K562 (cell line): Measurements from ENCODE around the gene ST7. TPM values are rescaled to one million over a fixed set of nuclear protein-coding genes. Genes with fewer than 3 reads are reported as not detected.

ENCODE experiments used
- GATA2 ChIP-seq: sonication (generic); formaldehyde crosslinking; IDR thresholded peaks from 2 replicates; pipeline ENCODE4 v1.4.0; 2020; ENCODE audit warnings: mild to moderate bottlenecking, missing genetic modification reagents
- HDAC2 ChIP-seq: fragments of 450-650 bp; IDR thresholded peaks from 2 replicates; pipeline ENCODE4 v1.6.1; 2016; ENCODE audit warnings: mild to moderate bottlenecking
- NR2F6 ChIP-seq: fragments of 450-650 bp; formaldehyde crosslinking; IDR thresholded peaks from 2 replicates; pipeline ENCODE4 v1.4.0; 2020; ENCODE audit warnings: mild to moderate bottlenecking
- SRSF7 ChIP-seq: fragments of 200-400 bp; formaldehyde crosslinking; optimal IDR thresholded peaks from 2 replicates; pipeline ENCODE3; 2017; ENCODE audit warnings: mild to moderate bottlenecking, low read depth, low read length
- TOE1 ChIP-seq, 2 experiments: fragments of 450-650 bp in 1 of 2; sonication (generic) in 1 of 2; formaldehyde crosslinking in 1 of 2; IDR thresholded peaks; 2 replicates each; pipeline versions ENCODE4 v1.7.1 to v1.8.0; 2016 to 2022; ENCODE audit warnings: borderline replicate concordance in 2 of 2, mild to moderate bottlenecking in 2 of 2, antibody characterized with exemption in 1 of 2, inconsistent platforms in 1 of 2, low read depth in 1 of 2, missing genetic modification reagents in 1 of 2, moderate library complexity in 1 of 2
- polyA plus RNA-seq, 8 experiments: library from polyadenylated mRNA; depleted of rRNA in 4 of 8; stranded (reverse) in 5 of 8; unstranded in 3 of 8; fragments of >200 nt; fragmentation: Nextera tagmentation in 2 of 8; fragmentation: Illumina TruSeq in 1 of 8; extraction: Ambion mirVana in 2 of 8; extraction: Trizol in 1 of 8; gene quantifications; 2 replicates each; pipeline versions ENCODE4 v1.2.1 to v1.2.3, GENCODE V29; 2011 to 2014; ENCODE audit warnings: inconsistent platforms in 1 of 8, missing spikeins in 1 of 8
- total RNA-seq, 7 experiments: library from RNA; depleted of rRNA in 6 of 7; stranded (reverse); fragments of >200 nt in 6 of 7; fragmentation: Illumina TruSeq in 2 of 7; extraction: Trizol in 2 of 7; gene quantifications; 2 replicates each; pipeline versions ENCODE4 v1.2.1 to v1.2.3, GENCODE V29; 2011 to 2021; ENCODE audit warnings: low replicate concordance in 1 of 7
- TF ChIP-seq, protein P1 (sequence below): fragments of 450-650 bp; IDR thresholded peaks from 2 replicates; pipeline ENCODE4 v1.6.1; 2016; ENCODE audit warnings: mild to moderate bottlenecking, moderate library complexity
- TF ChIP-seq, protein P2 (sequence below): sonication (generic); formaldehyde crosslinking; IDR thresholded peaks from 2 replicates; pipeline ENCODE4 v1.8.0; 2023; ENCODE audit warnings: mild to moderate bottlenecking, missing genetic modification reagents
- TF ChIP-seq, protein P3 (sequence below): IDR thresholded peaks from 2 replicates; pipeline ENCODE4 v1.6.1; 2014; ENCODE audit warnings: antibody characterized with exemption
- TF ChIP-seq, protein P4 (sequence below): fragments of 250-450 bp; sonication (Bioruptor Pico); IDR thresholded peaks from 2 replicates; pipeline ENCODE4 v1.5.0; 2021; ENCODE audit warnings: mild to moderate bottlenecking, moderate library complexity

The ST7 gene
- total and polyA plus RNA-seq, 9 of the 15 experiments (the other 6 are each of a cell fraction or from before 2014, with no cell fraction given), result 23.9 to 56.3 (median 36.9) TPM

DNA sequence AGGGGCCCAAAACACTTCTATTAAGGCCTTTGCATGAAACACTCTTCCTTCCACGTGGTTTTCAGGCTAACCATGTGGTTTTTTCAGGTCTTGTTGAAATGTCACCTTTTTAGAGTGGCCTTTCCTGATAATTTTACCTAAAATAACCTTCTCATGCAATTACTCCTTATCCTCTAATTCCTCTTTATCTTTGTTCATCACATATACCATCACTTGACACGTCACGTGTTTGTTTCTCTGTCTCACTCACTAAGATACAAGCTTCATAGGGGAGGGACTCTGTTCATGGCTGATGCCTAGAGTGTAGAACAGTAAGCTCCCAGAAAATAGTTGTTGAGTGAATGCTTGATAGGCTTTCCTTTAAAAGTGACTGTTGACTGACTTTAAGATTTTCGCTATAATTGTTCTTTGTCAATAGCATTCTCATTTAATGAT lies 63.7 kb downstream of the ST7 start (continued):
- TF ChIP-seq, protein P1, sequence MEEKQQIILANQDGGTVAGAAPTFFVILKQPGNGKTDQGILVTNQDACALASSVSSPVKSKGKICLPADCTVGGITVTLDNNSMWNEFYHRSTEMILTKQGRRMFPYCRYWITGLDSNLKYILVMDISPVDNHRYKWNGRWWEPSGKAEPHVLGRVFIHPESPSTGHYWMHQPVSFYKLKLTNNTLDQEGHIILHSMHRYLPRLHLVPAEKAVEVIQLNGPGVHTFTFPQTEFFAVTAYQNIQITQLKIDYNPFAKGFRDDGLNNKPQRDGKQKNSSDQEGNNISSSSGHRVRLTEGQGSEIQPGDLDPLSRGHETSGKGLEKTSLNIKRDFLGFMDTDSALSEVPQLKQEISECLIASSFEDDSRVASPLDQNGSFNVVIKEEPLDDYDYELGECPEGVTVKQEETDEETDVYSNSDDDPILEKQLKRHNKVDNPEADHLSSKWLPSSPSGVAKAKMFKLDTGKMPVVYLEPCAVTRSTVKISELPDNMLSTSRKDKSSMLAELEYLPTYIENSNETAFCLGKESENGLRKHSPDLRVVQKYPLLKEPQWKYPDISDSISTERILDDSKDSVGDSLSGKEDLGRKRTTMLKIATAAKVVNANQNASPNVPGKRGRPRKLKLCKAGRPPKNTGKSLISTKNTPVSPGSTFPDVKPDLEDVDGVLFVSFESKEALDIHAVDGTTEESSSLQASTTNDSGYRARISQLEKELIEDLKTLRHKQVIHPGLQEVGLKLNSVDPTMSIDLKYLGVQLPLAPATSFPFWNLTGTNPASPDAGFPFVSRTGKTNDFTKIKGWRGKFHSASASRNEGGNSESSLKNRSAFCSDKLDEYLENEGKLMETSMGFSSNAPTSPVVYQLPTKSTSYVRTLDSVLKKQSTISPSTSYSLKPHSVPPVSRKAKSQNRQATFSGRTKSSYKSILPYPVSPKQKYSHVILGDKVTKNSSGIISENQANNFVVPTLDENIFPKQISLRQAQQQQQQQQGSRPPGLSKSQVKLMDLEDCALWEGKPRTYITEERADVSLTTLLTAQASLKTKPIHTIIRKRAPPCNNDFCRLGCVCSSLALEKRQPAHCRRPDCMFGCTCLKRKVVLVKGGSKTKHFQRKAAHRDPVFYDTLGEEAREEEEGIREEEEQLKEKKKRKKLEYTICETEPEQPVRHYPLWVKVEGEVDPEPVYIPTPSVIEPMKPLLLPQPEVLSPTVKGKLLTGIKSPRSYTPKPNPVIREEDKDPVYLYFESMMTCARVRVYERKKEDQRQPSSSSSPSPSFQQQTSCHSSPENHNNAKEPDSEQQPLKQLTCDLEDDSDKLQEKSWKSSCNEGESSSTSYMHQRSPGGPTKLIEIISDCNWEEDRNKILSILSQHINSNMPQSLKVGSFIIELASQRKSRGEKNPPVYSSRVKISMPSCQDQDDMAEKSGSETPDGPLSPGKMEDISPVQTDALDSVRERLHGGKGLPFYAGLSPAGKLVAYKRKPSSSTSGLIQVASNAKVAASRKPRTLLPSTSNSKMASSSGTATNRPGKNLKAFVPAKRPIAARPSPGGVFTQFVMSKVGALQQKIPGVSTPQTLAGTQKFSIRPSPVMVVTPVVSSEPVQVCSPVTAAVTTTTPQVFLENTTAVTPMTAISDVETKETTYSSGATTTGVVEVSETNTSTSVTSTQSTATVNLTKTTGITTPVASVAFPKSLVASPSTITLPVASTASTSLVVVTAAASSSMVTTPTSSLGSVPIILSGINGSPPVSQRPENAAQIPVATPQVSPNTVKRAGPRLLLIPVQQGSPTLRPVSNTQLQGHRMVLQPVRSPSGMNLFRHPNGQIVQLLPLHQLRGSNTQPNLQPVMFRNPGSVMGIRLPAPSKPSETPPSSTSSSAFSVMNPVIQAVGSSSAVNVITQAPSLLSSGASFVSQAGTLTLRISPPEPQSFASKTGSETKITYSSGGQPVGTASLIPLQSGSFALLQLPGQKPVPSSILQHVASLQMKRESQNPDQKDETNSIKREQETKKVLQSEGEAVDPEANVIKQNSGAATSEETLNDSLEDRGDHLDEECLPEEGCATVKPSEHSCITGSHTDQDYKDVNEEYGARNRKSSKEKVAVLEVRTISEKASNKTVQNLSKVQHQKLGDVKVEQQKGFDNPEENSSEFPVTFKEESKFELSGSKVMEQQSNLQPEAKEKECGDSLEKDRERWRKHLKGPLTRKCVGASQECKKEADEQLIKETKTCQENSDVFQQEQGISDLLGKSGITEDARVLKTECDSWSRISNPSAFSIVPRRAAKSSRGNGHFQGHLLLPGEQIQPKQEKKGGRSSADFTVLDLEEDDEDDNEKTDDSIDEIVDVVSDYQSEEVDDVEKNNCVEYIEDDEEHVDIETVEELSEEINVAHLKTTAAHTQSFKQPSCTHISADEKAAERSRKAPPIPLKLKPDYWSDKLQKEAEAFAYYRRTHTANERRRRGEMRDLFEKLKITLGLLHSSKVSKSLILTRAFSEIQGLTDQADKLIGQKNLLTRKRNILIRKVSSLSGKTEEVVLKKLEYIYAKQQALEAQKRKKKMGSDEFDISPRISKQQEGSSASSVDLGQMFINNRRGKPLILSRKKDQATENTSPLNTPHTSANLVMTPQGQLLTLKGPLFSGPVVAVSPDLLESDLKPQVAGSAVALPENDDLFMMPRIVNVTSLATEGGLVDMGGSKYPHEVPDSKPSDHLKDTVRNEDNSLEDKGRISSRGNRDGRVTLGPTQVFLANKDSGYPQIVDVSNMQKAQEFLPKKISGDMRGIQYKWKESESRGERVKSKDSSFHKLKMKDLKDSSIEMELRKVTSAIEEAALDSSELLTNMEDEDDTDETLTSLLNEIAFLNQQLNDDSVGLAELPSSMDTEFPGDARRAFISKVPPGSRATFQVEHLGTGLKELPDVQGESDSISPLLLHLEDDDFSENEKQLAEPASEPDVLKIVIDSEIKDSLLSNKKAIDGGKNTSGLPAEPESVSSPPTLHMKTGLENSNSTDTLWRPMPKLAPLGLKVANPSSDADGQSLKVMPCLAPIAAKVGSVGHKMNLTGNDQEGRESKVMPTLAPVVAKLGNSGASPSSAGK, result peak; percentile 87
- TF ChIP-seq, protein P2, sequence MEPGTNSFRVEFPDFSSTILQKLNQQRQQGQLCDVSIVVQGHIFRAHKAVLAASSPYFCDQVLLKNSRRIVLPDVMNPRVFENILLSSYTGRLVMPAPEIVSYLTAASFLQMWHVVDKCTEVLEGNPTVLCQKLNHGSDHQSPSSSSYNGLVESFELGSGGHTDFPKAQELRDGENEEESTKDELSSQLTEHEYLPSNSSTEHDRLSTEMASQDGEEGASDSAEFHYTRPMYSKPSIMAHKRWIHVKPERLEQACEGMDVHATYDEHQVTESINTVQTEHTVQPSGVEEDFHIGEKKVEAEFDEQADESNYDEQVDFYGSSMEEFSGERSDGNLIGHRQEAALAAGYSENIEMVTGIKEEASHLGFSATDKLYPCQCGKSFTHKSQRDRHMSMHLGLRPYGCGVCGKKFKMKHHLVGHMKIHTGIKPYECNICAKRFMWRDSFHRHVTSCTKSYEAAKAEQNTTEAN, result no peak
- TF ChIP-seq SRSF7 (no peak), GATA2 (0 out of 2 replicates have a peak, but pooled peaks have one; percentile 17), HDAC2 (peak; percentile 88; the same call in 1 of the 2 replicates), NR2F6 (CRISPR knock-in tag) (no peak), TOE1 (IDR thresholded peaks at IDR 0.05; ENCODE audit: borderline replicate concordance) (peak; percentile 94), TOE1 (CRISPR knock-in tag; IDR thresholded peaks at IDR 0.05; ENCODE audit: borderline replicate concordance, low read depth) (no peak)
- TF ChIP-seq, protein P3, sequence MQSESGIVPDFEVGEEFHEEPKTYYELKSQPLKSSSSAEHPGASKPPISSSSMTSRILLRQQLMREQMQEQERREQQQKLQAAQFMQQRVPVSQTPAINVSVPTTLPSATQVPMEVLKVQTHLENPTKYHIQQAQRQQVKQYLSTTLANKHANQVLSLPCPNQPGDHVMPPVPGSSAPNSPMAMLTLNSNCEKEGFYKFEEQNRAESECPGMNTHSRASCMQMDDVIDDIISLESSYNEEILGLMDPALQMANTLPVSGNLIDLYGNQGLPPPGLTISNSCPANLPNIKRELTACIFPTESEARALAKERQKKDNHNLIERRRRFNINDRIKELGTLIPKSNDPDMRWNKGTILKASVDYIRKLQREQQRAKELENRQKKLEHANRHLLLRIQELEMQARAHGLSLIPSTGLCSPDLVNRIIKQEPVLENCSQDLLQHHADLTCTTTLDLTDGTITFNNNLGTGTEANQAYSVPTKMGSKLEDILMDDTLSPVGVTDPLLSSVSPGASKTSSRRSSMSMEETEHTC, result no peak; the same call in 1 of the 2 replicates
- TF ChIP-seq, protein P4, sequence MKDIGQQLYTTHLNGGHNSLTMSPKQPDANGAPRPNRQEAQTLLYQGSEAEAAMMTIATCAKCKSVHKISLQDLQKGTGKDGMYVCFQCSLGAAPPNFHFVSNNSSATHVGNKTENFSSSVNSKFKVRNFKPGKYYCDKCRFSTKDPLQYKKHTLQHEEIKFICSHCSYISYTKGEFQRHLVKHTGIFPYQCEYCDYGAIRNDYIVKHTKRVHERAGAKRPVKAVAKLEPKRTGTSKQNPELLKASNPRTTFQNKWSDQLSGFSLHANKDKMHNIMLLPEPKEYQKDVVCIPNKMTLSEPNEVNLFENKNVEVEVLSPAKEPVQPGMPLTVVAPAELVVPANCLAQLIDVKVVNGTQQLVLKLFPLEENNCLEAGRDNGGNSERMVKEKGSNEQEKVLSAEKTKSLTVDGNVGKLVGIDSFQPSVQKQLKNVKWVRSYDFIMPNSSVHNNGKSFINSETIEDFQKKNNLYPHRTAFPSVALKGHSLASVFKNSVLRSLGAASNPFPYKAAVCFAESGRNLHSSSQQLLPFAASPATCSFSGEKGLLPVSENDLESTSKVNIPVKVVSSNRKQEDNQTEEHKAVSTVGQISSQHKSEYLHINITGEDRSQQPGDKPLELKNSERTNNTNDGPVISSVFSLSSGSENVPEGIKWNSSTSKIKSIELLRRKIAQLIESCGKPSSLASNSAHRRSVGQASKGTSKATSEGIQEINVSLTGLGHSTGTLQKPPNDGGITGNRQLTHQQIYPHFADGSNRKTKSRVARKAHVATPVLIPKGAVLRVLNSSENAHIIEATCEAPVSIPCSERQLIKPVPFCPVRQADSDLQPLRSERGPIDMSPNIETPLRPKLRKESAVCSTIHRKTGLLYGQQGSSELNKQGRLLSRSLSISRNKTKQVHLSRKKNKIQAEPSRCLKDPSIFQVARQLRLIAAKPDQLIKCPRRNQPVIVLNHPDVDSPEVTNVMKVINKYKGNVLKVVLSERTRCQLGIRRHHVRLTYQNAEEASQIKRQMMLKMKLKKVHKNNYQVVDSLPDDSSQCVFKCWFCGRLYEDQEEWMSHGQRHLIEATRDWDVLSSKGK, result no peak
